ENCODE measurements around the gene GPR162. TPM values are rescaled to one million over a fixed set of nuclear protein-coding genes. Genes with fewer than 3 reads are reported as not detected.

Gene GPR162
- total and polyA plus RNA-seq, 8 donors = 1.3 to 9.3 (median 4.0) TPM

- intact Hi-C loops (cut with DNase I; ENCODE audit: low total_unique reads) = no loop called here
- peak in 1 of 2 donors; percentile 61 for DNase-seq
- no peak for TF ChIP-seq POLR2AphosphoS5 (IDR thresholded peaks at IDR 0.05)
- TF ChIP-seq, protein P1, sequence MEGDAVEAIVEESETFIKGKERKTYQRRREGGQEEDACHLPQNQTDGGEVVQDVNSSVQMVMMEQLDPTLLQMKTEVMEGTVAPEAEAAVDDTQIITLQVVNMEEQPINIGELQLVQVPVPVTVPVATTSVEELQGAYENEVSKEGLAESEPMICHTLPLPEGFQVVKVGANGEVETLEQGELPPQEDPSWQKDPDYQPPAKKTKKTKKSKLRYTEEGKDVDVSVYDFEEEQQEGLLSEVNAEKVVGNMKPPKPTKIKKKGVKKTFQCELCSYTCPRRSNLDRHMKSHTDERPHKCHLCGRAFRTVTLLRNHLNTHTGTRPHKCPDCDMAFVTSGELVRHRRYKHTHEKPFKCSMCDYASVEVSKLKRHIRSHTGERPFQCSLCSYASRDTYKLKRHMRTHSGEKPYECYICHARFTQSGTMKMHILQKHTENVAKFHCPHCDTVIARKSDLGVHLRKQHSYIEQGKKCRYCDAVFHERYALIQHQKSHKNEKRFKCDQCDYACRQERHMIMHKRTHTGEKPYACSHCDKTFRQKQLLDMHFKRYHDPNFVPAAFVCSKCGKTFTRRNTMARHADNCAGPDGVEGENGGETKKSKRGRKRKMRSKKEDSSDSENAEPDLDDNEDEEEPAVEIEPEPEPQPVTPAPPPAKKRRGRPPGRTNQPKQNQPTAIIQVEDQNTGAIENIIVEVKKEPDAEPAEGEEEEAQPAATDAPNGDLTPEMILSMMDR (IDR thresholded peaks at IDR 0.05) = no peak
- TF ChIP-seq POLR2A (IDR thresholded peaks at IDR 0.05) = no peak
- no peak for TF ChIP-seq EP300 (IDR thresholded peaks at IDR 0.05)
These were observed 43.4 kb upstream of the GPR162 start for GRCh38 chr12:6778217-6778573.

DNA sequence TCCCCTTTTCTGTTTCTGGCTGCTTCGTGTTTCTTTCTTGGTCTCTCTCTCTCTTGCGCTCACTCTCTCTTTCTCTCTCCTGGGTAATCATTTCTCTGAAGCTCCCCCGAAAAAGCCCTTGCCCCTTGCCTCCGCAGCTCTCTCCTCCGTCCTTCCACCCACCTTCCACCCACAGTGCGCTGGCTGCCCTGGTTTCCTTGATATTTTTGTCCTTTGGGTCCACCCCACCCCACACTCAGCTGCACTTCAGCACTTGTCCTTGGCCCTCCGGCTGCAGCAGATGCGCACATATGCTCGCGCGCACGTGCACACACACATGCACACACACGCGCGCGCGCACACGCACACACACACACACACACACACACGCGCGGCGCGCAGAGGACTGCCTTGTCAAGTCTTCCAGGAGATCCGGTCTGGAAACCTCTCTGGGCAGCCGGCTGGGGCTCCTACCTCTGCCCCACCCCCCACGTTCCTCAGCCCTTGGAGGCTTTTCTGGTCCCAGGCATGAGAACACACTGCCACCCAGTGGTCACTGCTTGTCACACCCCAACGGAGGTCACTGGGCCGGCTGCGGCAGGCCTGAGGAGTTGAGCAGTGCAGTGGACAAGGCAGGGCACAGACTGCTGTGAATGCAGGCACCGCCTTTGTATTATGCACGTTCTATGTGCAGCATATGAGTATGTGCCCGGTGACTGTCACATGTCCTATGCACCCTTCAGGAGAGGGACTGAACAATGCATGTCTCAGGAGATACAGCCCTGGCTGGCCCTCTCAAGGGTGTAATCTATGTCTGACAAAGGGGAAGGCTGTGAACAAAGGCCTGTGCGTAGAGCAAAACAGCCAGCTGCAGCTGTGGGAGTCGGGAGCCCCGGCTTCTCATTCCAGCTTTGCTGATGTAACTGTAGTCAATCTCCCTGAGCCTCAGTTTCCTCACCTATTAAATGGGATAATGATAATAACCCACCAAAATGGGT lies 42.8 kb upstream of the GPR162 start:
- Histone ChIP-seq H3K36me3 (no peaks in the 10 kb centered on the region), H3K4me3 (peak overlapping the region; percentile 39 to 50 (median 42)), H3K9me3 (no peaks in the 10 kb centered on the region), H3K27me3 (peaks cover 0 to 18% (median 4%) of the 10 kb centered on the region in 3 donors), H3K27ac (peak overlapping the region; percentile 31 to 82 (median 67)), H3K4me1 (peaks cover 19 to 49% (median 40%) of the 10 kb centered on the region in 4 donors)
- intact Hi-C loops (cut with DNase I; ENCODE audit: low total_unique reads) = no loop called here
- no peak for TF ChIP-seq EP300 (IDR thresholded peaks at IDR 0.05)
- TF ChIP-seq POLR2AphosphoS5 (IDR thresholded peaks at IDR 0.05) = peak in 2 of 3 donors; percentile 60 to 88
- TF ChIP-seq, protein P1 (IDR thresholded peaks at IDR 0.05) = peak in 6 of 7 experiments; percentile 55 to 99 (median 92)
- DNase-seq = peak; percentile 96 to 98
- WGBS, 5 donors = 3 to 5% (median 4%) methylated on average over 29 to 35 of the region's 35 CpGs

More at GRCh38 chr12:6778217-6778573, 43.4 kb upstream of the GPR162 start:
- 20 to 29% (median 23%) methylated on average over 14 of the region's 14 CpGs for WGBS, 5 donors
- H3K4me3 ChIP-seq = peak overlapping the region; percentile 39 to 50 (median 42)
- peak overlapping the region; percentile 31 to 82 (median 67) for H3K27ac ChIP-seq
- peaks cover 0 to 25% (median 11%) of the 10 kb centered on the region in 3 donors for H3K27me3 ChIP-seq
- H3K36me3 ChIP-seq = no peaks in the 10 kb centered on the region
- peaks cover 24 to 56% (median 47%) of the 10 kb centered on the region in 4 donors for H3K4me1 ChIP-seq
- no peaks in the 10 kb centered on the region for H3K9me3 ChIP-seq

DNA sequence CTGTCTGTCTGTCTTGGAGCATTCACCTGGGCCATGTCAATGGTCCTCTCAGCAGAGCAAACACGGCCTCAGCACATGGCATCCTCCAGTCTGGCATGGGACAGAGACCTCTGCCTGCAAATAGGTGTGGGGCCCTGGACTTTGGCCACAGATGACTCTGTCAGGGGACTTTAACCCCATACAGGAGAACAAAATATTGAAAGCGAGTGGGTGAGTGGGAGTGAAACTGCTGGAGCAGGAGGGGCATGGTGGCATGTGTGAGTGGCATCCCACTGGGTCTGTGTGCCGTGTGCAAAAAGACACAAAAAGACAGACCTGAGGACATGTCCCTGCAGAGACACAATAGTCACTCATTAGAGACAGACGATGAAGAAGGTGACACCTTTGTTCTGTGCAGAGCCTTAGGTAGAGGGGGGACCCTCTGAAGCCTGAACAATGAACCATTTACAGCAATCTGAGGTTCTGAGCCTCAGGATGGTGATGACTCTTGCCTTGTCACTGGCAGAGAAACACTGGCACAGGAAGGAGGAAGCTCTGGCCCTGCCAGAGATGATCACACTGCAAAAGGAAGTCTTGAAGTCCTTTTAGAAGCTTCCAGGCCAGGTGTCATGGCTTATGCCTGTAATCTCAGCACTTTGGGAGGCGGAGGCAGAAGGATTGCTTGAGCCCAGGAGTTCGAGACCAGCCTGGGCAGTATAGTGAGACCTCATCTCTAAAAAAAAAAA lies 41.8 kb upstream of the GPR162 start:
- Histone ChIP-seq H3K4me3 (no peak overlapping the region), H3K36me3 (no peaks in the 10 kb centered on the region), H3K4me1 (peaks cover 15 to 43% (median 32%) of the 10 kb centered on the region in 4 donors), H3K27ac (peak overlapping the region in 1 of 5 donors; percentile 82), H3K9me3 (no peaks in the 10 kb centered on the region), H3K27me3 (peaks cover 0 to 9% (median 0%) of the 10 kb centered on the region in 3 donors)
- 82 to 90% (median 87%) methylated on average over 6 of the region's 6 CpGs for WGBS, 5 donors
- TF ChIP-seq POLR2AphosphoS5 (IDR thresholded peaks at IDR 0.05) (no peak), POLR2A (IDR thresholded peaks at IDR 0.05) (no peak), EP300 (IDR thresholded peaks at IDR 0.05) (no peak)
- TF ChIP-seq, protein P1 (IDR thresholded peaks at IDR 0.05) = no peak
- no peak for DNase-seq
- intact Hi-C loops (cut with DNase I; ENCODE audit: low total_unique reads) = loop anchor here (5.0 kb wide), 1 partner anchor 43 kb away; no protein-coding TSS in a partner anchor

GRCh38 chr12:6780573-6780972 lies 41.0 kb upstream of the GPR162 start:
- Histone ChIP-seq H3K27me3 (peaks cover 0 to 9% (median 0%) of the 10 kb centered on the region in 3 donors), H3K4me3 (no peak overlapping the region), H3K36me3 (no peaks in the 10 kb centered on the region), H3K4me1 (peaks cover 10 to 40% (median 25%) of the 10 kb centered on the region in 4 donors), H3K9me3 (no peaks in the 10 kb centered on the region), H3K27ac (no peak overlapping the region)
- no peak for TF ChIP-seq POLR2A (IDR thresholded peaks at IDR 0.05)
- TF ChIP-seq EP300 (IDR thresholded peaks at IDR 0.05) = no peak
- intact Hi-C loops (cut with DNase I; ENCODE audit: low total_unique reads) = loop anchor here (5.0 kb wide), 1 partner anchor 43 kb away; no protein-coding TSS in a partner anchor
- DNase-seq = no peak
- WGBS, 5 donors = 78 to 94% (median 88%) methylated on average over 6 of the region's 6 CpGs
